Measurements from ENCODE around the gene OMG.

DNA sequence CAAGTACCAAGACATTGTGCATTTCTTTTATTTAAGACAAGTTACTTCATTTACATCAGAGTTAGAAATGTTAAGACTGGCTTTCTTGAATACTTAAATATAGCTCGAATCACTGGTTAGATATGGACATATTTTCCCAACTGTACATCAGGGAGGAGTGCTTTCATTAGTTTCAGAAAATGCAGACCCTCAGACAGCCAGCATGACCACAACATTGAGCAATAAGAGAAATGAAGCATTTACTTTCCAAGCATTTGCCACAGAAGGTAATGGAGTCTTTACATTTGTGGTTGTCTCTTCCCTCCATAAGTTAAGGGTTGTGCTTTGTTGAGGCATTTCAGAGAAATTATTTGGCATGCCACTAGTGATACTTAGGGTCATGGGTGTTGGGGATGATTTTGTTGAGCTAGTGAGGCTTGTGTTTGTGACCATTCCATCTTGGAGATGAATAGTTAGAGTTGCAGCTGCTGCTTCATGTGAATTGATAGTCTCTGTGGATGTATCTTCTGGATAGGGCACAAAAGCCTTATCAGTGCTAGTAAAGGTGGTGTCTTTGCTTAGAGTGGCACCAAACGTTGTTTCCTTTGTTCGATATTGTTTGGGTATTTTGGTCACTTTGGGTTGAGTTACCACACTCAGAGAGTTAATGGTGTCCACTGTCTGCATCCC, 2.1 kb downstream of the OMG start:
- TF ChIP-seq, protein P1, sequence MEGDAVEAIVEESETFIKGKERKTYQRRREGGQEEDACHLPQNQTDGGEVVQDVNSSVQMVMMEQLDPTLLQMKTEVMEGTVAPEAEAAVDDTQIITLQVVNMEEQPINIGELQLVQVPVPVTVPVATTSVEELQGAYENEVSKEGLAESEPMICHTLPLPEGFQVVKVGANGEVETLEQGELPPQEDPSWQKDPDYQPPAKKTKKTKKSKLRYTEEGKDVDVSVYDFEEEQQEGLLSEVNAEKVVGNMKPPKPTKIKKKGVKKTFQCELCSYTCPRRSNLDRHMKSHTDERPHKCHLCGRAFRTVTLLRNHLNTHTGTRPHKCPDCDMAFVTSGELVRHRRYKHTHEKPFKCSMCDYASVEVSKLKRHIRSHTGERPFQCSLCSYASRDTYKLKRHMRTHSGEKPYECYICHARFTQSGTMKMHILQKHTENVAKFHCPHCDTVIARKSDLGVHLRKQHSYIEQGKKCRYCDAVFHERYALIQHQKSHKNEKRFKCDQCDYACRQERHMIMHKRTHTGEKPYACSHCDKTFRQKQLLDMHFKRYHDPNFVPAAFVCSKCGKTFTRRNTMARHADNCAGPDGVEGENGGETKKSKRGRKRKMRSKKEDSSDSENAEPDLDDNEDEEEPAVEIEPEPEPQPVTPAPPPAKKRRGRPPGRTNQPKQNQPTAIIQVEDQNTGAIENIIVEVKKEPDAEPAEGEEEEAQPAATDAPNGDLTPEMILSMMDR (IDR thresholded peaks at IDR 0.05; ENCODE audit: low read depth, low read length, poor library complexity, severe bottlenecking), result no peak
- no peak for TF ChIP-seq EZH2phosphoT487 (IDR thresholded peaks at IDR 0.05; ENCODE audit: borderline replicate concordance, low read length)
